IgD-negative memory B cell (primary cell): Measurements from ENCODE around the gene VMO1. TPM values are rescaled to one million over a fixed set of nuclear protein-coding genes. Genes with fewer than 3 reads are reported as not detected.

ENCODE experiments used
- H3K27ac Mint-ChIP-seq, 3 donors: one replicate each; pipeline ENCODE4 v1.8.0; 2020 to 2022; ENCODE audit warnings: mild to moderate bottlenecking in 3 of 3, mixed read lengths in 3 of 3, moderate library complexity in 1 of 3
- H3K27me3 Mint-ChIP-seq: one replicate; pipeline ENCODE4 v1.8.0; 2021; ENCODE audit warnings: mixed read lengths
- H3K36me3 Mint-ChIP-seq: one replicate; pipeline ENCODE4 v1.8.0; 2020; ENCODE audit warnings: mild to moderate bottlenecking, mixed read lengths
- H3K4me1 Mint-ChIP-seq, 3 donors: one replicate each; pipeline ENCODE4 v1.8.0; 2020 to 2022; ENCODE audit warnings: mixed read lengths in 3 of 3, mild to moderate bottlenecking in 1 of 3
- H3K4me3 Mint-ChIP-seq, 4 donors: one replicate each; pipeline ENCODE4 v1.8.0; 2020 to 2022; ENCODE audit warnings: mild to moderate bottlenecking in 4 of 4, mixed read lengths in 4 of 4, moderate library complexity in 3 of 4
- H3K9me3 Mint-ChIP-seq, 3 donors: one replicate each; pipeline ENCODE4 v1.8.0; 2020 to 2021; ENCODE audit warnings: mixed read lengths in 3 of 3, mild to moderate bottlenecking in 1 of 3
- polyA plus RNA-seq: library from polyadenylated mRNA; unstranded; fragments of 300-500 nt; fragmentation: Illumina TruSeq; gene quantifications from one replicate; pipeline ENCODE4 v1.2.3, GENCODE V29; 2021

VMO1 gene
- polyA plus RNA-seq, 1 donor from 2014 or later: not detected

GRCh38 chr17:4738136-4739121 lies 47.7 kb downstream of the VMO1 start:
- Mint-ChIP-seq H3K4me1 (peaks cover 12 to 33% (median 22%) of the 10 kb centered on the region in 3 donors), H3K9me3 (no peaks in the 10 kb centered on the region), H3K36me3 (peaks cover 1% of the 10 kb centered on the region), H3K4me3 (peak overlapping the region; percentile 86 to 97 (median 94)), H3K27ac (peak overlapping the region; percentile 84 to 97 (median 96)), H3K27me3 (peaks cover 1% of the 10 kb centered on the region)

DNA sequence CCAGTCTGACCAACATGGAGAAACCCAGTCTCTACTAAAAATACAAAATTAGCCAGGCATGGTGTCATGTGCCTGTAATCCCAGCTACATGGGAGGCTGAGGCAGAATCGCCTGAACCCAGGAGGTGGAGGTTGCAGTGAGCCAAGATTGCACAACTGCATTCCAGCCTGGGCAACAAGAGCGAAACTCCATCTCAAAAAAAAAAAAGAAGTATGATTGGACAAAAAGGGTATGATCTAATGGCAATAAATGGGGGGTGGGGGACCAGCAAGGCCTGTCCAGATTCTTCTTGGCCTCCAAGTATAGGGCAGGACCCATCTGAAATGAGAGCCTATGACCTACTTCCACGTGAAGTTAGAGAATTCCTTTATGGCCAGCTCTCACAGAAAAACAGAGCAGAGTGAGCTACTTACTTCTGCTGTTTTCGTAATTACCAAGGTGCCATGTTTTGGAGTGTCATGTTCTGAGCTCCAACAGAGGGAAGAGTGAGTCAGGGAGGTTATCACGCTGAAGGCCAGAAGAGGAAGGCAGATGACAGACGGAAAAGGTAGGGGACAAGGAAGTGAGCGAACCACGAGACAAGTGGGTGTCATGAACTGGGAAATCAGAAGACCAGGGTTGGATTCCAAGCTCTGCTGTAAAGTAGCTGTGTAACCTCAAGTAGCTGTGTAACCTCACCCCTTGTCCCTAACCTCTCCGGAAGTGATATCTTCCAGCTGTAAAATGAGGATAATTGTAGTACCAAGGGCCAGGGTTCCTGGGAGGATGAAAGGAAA lies 50.1 kb downstream of the VMO1 start:
- no peaks in the 10 kb centered on the region for H3K27me3 Mint-ChIP-seq
- H3K9me3 Mint-ChIP-seq: no peaks in the 10 kb centered on the region
- peaks cover 24 to 46% (median 31%) of the 10 kb centered on the region in 3 donors for H3K4me1 Mint-ChIP-seq
- peak overlapping the region in 3 of 4 donors; percentile 13 to 28 (median 20) for H3K4me3 Mint-ChIP-seq
- H3K27ac Mint-ChIP-seq: peak overlapping the region; percentile 43 to 72 (median 59)
- peaks cover 2% of the 10 kb centered on the region for H3K36me3 Mint-ChIP-seq

Other genes with a start within 250 kb of the VMO1 start
- gene MYBBP1A, start 231.0 kb downstream of the VMO1 start, polyA plus RNA-seq: 28.5 TPM
- not detected for gene GGT6, start 225.8 kb downstream of the VMO1 start, polyA plus RNA-seq
- not detected for gene SMTNL2, start 201.8 kb downstream of the VMO1 start, polyA plus RNA-seq
- gene ALOX15, start 144.7 kb downstream of the VMO1 start, polyA plus RNA-seq: 0.41 TPM
- 12.7 TPM for gene PELP1, start 82.2 kb downstream of the VMO1 start, polyA plus RNA-seq
- 21.5 TPM for gene ARRB2, start 75.7 kb downstream of the VMO1 start, polyA plus RNA-seq
- gene MED11, start 54.9 kb downstream of the VMO1 start, polyA plus RNA-seq: 48.1 TPM
- not detected for gene ZMYND15, start 46.5 kb downstream of the VMO1 start, polyA plus RNA-seq
- gene CXCL16, start 46.4 kb downstream of the VMO1 start, polyA plus RNA-seq: 17.7 TPM
- not detected for gene TM4SF5, start 14.5 kb downstream of the VMO1 start, polyA plus RNA-seq
- gene GLTPD2, start 2.6 kb upstream of the VMO1 start, polyA plus RNA-seq: not detected
- gene PSMB6, start 9.8 kb upstream of the VMO1 start, polyA plus RNA-seq: 261 TPM
- 4.9 TPM for gene PLD2, start 20.8 kb upstream of the VMO1 start, polyA plus RNA-seq
- gene MINK1, start 47.0 kb upstream of the VMO1 start, polyA plus RNA-seq: 21.4 TPM
- 1.0 TPM for gene C17orf107, start 113.2 kb upstream of the VMO1 start, polyA plus RNA-seq
- gene CHRNE, start 116.7 kb upstream of the VMO1 start, polyA plus RNA-seq: 0.89 TPM
- 0.26 TPM for gene GP1BA, start 145.9 kb upstream of the VMO1 start, polyA plus RNA-seq
- 70.9 TPM for gene SLC25A11, start 153.7 kb upstream of the VMO1 start, polyA plus RNA-seq
- 27.3 TPM for gene RNF167, start 153.9 kb upstream of the VMO1 start, polyA plus RNA-seq
- gene PFN1, start 162.2 kb upstream of the VMO1 start, polyA plus RNA-seq: 1,903 TPM
- gene ENO3, start 164.8 kb upstream of the VMO1 start, polyA plus RNA-seq: 3.1 TPM
- gene SPAG7, start 181.5 kb upstream of the VMO1 start, polyA plus RNA-seq: 97.1 TPM
- 19.1 TPM for gene CAMTA2, start 201.3 kb upstream of the VMO1 start, polyA plus RNA-seq
- gene INCA1, start 211.2 kb upstream of the VMO1 start, polyA plus RNA-seq: 0.36 TPM
- gene KIF1C, start 211.6 kb upstream of the VMO1 start, polyA plus RNA-seq: 15.0 TPM
- not detected for gene SLC52A1, start 249.1 kb upstream of the VMO1 start, polyA plus RNA-seq